ENCODE data around the gene PDCD4.

Gene PDCD4

GRCh38 chr10:110871298-110872084, at the start of gene PDCD4:
PDCD4 (plus strand) TSS chr10:110871928; CDS start chr10:110876028, 4,100 bp downstream.
- no peak for TF ChIP-seq CTCF (conservative IDR thresholded peaks at IDR 0.05; ENCODE audit: low read depth, low read length)
- DNase-seq (ENCODE audit: low read depth) = peak; percentile 89
- peak within 1 kb of the TSS; percentile 76 for H3K4me3 ChIP-seq (ENCODE audit: low read length)

DNA sequence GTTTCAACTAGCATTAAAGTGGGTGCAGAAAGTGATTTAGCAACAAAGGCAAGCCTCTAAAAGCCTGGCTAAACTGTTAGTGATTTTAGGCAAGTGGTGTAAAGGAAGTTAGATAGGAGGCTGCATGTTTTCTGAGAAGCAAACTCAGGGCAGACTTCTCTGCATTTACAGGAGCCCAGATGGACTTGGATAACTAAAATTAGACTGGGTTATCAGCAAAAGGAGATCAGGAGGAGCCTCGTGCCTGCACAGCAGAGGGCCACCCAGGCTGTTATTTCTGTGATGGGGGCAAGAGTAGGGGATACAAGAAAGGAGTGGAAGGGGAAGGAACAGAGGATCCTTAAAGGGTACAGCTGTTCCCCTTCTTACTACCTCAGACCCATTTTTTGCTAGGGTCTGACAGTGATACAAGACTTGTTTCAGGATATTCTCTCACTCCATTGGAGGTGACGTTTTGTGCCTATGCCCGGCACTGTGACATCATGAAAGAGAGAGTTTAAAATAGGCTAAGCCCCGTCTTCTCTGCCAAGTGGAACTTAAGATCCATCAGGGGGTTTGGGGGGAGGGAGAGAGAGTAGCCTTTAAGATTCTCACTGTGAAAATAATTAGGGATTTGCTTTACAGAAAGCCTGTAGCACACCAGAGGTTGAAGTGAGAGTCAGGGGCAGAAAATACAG, 49.6 kb upstream of the PDCD4 start:
- TF ChIP-seq CTCF (conservative IDR thresholded peaks at IDR 0.05; ENCODE audit: low read depth, low read length) = no peak
- peak; percentile 55 for DNase-seq (ENCODE audit: low read depth)
- H3K4me3 ChIP-seq (ENCODE audit: low read length) = no peak overlapping the region

DNA sequence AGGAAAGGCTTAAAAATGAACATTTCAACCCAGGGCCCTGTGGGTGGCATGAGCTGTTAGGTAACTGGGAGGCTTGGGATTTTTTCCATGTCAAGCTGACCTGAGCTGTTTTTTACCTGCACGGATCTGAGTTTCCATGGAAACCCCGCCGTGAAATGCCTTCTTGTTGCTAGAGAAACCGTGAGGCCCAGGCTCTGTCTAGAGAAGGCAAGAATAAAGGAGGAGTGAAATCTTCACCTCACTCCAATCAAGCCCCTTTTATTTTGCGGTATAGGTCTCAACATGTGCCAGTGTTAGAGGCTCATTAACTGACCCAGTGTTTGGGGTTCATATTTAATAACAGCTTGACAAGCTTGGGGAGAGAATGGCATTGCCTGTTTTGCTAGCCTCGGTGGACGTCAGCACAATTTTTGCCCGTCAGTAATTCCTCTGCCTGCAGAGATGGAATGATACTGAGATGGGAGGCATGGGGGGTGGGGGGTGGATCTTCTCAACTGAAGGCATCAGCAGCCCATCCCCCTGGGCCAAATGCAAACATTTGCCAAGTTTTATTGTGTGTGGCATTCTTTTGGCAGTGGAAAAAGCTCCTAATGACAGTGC, 48.9 kb upstream of the PDCD4 start:
- TF ChIP-seq CTCF (conservative IDR thresholded peaks at IDR 0.05; ENCODE audit: low read depth, low read length) = no peak
- DNase-seq (ENCODE audit: low read depth) = no peak
- no peak overlapping the region for H3K4me3 ChIP-seq (ENCODE audit: low read length)

GRCh38 chr10:110824152-110824441, 47.6 kb upstream of the PDCD4 start:
- TF ChIP-seq CTCF (conservative IDR thresholded peaks at IDR 0.05; ENCODE audit: low read depth, low read length) = no peak
- H3K4me3 ChIP-seq (ENCODE audit: low read length) = no peak overlapping the region
- DNase-seq (ENCODE audit: low read depth) = no peak

DNA sequence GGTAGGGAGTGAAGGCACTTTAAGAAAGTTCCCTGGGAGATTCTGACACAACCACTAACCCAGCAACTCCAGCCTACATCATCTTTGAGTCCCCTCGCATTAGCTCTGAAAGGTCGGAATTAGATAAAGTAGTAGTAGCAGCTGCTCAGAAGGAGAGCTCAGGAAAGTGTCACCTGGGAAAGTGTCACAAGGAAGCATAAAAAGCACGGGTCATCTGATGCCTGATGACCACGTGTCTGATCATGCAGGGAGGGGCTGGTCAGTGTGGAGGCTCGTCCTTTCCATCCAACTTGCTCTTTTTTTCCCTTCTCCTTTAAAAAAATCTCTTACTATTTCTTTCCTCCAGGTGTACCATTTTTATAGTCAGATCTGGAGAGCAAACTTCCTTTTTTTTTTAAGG, 47.1 kb upstream of the PDCD4 start:
- TF ChIP-seq CTCF (conservative IDR thresholded peaks at IDR 0.05; ENCODE audit: low read depth, low read length) = no peak
- DNase-seq (ENCODE audit: low read depth) = no peak
- no peak overlapping the region for H3K4me3 ChIP-seq (ENCODE audit: low read length)

- no peak for DNase-seq (ENCODE audit: low read depth)
- no peak for TF ChIP-seq CTCF (conservative IDR thresholded peaks at IDR 0.05; ENCODE audit: low read depth, low read length)
- no peak overlapping the region for H3K4me3 ChIP-seq (ENCODE audit: low read length)
Observed at GRCh38 chr10:110825508-110825907, 46.2 kb upstream of the PDCD4 start.

Measured in retinal pigment epithelial cell (primary cell).